Stimulated activated CD4-positive, alpha-beta T cell treated with anti-CD3 and anti-CD28 coated beads, Interleukin-1b, Interleukin-23, amount 100 ng/mL, for 1 hour (primary cell): Measurements from ENCODE around the gene TTLL8.
"Not testable (repeated sequence)": the region's sequence is repeated elsewhere in the genome, so short reads cannot be mapped to it uniquely, and the experiment has no call there.

Source experiments
- DNase-seq, 2 donors: peaks; one replicate each; pipeline ENCODE4 v3.0.0-alpha.2; 2020; ENCODE audit warnings: low read depth in 2 of 2

TTLL8 gene

GRCh38 chr22:50058061-50058905 is at the start of gene TTLL8:
Gene TTLL8, minus strand, starts transcription at chr22:50058298.
- DNase-seq: no peak

- no peak for DNase-seq
Observed at GRCh38 chr22:50107529-50107928, 49.4 kb upstream of the TTLL8 start.

- DNase-seq: no peak
Observed at GRCh38 chr22:50105208-50106100, 47.4 kb upstream of the TTLL8 start.

DNA sequence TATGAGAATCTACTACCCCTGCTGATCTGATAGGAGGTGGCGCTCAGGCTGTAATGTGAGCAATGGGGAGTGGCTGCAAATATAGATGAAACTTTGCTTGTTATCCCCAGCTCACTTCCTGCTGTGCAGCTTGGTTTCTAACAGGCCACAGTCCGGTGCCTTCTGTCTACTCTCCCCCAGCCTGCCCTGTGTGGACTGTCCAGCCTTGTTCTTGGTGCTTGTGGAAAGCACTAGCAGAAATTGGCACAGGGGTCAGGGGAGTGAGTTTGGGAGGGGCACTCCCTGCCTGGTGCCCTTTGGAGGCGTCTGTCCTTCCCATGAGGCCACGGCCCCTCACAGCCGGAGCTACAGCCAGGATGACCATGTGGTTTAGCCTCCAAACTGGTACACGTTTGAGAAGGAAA is 46.0 kb upstream of the TTLL8 start:
- DNase-seq: no peak

DNA sequence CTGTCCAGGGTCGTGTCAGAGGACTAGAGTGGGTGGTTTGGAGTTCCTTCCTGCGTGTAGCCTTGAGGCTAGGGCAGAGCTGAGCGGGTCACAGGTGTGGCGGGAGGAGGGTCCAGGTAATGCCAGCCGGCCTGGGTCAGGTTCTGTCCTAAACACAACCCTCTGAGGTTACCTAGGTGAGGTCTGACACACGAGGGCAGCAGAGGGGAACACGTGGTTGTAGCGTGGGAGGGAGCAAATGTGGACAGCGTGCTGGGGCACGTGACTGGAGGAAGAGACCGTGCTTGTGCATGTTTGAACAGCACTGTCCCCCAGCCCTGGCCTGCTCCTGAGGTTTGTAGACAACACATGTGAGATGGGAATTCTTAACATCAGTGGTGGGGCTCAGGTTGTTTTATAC is 44.8 kb upstream of the TTLL8 start:
- DNase-seq: no peak

DNA sequence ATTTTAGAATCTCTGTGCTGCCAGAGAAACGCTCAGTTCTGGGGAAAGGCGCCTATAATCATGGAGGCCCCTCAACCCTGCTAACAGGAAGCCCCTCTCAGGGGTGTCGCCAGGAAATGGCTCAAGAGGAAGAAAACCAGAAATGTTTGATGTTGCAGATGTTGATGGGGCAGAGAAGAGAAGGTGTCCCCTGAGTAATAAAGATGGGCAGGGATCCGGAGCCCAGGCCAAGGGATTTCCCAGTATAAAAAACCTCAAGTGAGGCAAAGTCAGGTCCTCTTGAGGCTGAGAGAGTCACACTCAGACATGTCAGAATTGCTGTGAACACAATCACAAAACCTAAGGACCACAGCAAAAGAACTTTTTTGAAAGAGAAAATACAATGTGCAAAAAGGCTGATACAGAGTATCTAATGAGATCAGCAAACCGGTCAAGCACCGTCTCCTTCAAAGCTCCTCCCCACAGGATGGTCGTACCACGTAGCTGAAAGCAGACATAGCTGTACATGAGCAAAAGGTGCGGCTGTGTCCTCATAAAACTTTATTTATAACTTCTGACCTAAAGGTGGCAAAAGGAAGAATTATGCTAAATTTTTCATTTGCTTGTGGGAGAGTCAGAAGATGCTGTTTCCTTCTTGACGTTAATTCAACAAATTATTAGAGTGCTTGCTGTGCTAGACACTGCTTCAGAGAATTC is 43.9 kb upstream of the TTLL8 start:
- no peak for DNase-seq

DNA sequence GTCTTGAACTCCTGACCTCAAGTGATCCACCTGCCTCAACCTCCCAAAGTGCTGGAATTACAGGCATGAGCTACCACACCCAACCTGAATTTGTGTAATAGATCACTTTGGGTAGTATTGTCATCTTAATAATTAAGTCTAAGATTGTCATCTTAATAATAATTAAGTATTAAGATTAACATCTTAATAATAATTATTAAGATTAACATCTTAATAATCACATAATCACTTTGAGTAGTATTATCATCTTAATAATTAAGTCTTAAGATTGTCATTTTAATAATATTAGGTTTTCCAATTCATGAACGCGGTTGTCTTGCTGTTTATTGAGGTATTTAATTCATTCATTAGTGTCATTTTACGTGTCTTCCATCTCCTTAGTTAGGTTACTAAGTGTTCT is 40.0 kb upstream of the TTLL8 start:
- no peak for DNase-seq

DNA sequence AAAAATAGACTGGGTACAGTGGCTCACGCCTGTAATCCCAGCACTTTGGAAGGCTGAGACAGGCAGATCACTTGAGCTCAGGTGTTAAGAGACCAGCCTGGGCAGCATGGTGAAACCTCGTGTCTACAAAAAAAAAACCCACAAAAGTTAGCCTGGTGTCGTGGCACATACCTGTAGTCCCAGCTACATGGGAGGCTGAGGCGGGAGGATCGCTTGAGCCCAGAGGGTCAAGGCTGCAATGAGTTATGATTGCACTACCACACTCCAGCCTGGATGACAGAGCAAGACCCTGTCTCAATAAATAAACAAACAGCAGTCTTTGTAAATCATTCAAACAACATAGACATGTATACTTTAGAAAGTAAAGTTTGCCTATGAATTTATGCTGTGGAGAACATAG is 34.2 kb upstream of the TTLL8 start:
- no peak for DNase-seq

DNA sequence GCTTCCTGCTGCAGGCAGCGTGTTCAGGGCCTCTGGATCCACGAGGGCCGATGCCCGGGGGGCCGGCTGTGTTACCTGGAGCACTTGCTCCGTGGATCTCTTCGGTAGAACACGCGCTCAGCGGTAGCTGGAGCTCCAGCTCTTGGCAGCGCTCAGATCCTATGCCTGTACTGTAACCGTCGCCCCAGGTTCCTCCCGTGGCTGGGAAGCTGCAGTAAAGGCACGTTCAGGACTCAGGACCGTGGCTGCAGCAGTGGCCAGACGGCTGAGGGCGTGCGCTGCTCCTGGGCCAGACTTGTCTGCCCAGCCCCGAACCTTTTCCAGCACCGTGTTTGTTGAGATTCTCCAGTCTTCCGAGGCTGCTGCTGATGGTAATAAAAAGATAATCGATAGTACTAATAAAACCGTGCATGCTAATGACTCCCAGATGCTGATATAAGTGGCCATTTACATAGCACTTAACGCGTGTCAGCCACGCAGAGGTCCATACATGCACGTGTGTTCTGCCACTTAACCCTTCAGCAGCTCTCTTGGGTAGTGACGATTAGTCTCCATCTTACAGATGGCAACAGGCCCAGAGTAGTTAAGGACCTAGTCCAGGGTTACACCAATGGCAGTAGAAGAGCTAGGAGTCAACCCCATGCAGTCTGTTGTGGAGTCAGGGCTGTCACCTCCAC is 33.1 kb upstream of the TTLL8 start:
- no peak for DNase-seq

- no peak for DNase-seq
Observed at GRCh38 chr22:50090412-50090714, 32.3 kb upstream of the TTLL8 start.

- no peak for DNase-seq
Observed at GRCh38 chr22:50089682-50090411, 31.7 kb upstream of the TTLL8 start, which contains the start of gene MOV10L1. Gene MOV10L1, plus strand, starts transcription at chr22:50090006. Its CDS starts 83 bp downstream, at chr22:50090089.

GRCh38 chr22:50089231-50089630 is 31.1 kb upstream of the TTLL8 start:
- DNase-seq: no peak

DNA sequence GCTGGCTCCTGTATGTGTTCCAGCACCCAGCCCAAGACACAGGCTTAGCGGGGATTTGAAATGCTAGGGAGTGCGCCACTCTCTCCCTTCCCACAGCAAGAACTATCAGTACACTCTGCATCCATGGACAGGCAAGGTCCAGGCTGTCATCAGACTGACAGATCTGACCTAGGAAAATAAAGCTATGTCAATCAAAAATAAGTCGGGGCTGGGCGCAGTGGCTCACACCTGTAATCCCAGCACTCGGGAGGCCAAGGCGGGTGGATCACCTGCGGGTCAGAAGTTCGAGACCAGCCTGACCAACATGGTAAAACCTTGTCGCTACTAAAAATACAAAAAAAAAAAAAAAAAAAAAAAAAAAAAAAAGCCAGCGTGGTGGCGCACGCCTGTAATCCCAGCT is 30.0 kb upstream of the TTLL8 start:
- no peak for DNase-seq

DNA sequence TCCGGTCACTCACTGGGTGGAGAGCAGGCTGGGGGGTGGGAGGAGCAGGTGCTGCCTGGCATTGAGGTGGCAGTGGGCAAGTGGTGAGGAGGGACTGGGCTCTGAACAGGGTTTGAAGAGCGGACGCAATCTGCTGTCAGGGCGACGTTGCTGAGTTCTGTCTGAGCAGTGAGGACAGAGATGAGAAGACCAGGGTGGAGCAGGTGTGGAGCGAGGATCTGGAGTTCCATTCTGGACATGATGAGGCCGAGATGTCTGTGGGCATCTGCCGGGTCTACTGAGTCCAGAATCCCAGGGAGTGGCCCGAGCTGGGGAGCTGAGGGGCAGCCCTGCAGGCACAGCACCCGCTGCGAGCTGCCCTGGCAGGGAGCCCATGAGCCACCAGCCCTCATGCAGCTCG is 29.5 kb upstream of the TTLL8 start:
- no peak for DNase-seq

- not testable (repeated sequence) for DNase-seq
Observed at GRCh38 chr22:50086975-50087374, 28.9 kb upstream of the TTLL8 start.

DNA sequence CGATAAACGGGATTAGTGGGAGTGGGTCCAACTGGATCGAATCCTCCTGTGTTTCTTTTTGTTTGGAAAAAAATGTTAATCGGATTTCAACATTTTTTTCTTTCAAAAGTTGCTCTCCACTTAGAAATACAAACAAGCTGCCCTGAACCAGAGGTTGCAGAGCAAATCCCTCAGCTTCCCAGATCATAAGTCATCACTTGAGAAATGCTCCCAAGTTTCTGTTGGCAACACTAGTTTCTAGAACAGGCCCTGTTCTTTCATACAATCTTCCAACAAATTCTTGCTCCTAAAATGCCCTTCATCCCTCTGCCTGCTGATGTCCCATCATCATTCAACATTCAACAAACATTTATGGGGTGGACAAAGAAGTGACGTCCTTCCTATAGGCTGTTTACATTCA is 28.4 kb upstream of the TTLL8 start:
- no peak for DNase-seq

DNA sequence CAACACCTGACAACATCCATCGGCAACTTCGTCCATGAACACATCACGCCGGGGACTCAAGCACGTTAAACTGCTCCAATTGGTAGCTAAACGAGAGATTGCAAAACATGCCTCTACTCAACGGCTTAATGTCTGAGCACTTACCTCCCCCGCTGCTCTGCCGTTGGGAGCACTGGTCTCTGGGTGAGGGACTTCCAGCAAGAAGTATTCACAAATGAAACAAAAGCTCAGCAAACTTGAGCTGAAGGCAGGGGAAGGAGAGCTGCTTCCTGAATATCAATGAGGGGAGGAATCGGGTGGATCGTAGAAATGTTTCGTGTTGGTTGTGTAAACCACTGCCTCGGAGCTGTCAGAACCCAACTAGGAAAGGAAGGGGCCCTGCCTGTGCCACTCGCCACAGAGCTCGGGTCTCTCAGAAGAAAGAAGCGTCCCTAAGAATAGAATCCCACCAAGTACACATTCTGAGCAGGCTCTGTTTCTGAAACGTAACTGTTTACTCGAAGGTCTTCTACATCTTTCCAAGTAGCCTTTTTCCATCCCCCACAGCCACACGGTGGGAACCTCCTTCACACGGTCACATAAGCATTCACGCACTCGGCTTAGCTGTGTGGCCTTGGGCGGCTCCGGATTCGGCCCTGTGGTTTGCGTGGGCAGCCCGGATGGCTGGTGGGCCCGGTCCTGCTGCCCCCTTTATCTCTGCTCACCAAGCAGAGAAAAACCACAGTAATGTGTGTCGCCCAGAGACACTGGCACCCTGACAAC is 27.3 kb upstream of the TTLL8 start, which contains the start of gene MLC1:
TSS of gene MLC1 (minus strand) at position 216 of the 762 bp plus-strand sequence. CDS start 524 bp downstream, outside the sequence.
- no peak for DNase-seq

DNA sequence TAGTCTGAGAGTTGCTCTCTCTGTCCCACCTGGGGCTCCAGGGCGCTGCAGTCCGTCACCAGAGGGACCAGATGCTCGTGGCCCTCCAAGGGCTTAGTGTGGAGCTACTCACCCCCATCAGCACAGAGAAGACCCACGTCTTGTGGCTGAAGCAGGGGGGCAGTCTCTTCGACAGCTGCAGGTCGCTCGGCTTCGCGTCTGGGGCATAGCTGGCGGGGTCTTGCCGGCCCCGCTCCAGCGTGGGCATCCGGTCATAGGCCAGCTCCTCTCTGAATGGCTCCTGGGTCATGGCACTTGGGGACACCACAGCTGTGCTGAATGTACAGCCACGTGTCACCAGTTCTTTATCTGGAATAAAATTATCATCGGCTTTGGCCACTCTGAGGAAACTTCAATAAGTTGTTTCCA is 26.5 kb upstream of the TTLL8 start:
- no peak for DNase-seq

- DNase-seq: no peak
Observed at GRCh38 chr22:50084080-50084477, 26.0 kb upstream of the TTLL8 start.

- DNase-seq: no peak
Observed at GRCh38 chr22:50083462-50084079, 25.5 kb upstream of the TTLL8 start.
